ENCODE measurements around the gene SLC25A5.
"Not testable (repeated sequence)": the region's sequence is repeated elsewhere in the genome, so short reads cannot be mapped to it uniquely, and the experiment has no call there.

The SLC25A5 gene

DNA sequence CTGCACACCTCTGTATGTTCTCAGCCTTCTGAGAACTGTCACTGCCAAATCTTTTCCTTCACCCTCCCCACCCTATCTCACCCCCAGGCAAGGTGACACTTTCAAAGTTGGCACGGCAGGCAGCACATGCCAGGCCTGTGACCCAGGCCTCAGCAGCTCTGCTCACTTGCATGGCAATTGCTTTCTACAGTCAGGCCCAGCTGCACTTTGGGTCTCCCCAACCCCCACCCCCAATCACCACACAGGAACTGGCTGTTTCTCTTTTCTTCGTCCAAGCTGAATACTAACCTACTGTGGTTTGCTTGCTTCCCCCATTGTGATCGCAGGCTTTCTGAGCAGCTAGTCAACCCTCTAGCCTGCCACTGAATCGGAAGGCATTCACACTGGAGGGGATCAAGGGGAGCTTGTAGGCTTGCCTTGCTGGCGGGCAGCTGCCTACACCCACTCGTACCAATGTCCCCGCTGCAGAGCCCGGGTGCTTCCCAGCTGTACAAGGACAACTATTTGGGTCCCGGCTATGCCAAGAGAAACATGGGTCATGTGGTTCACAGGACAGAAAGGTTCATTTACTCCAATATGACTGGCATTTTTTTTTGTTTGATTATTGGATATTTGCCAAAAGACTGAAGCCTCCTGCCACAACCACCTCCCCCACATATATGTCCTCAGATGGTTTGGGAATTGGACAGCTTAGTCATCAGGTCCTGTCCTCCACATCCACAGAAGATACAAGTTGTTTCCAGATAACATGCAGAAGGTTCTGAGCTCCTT lies 41.0 kb upstream of the SLC25A5 start:
- TF ChIP-seq, protein P1, sequence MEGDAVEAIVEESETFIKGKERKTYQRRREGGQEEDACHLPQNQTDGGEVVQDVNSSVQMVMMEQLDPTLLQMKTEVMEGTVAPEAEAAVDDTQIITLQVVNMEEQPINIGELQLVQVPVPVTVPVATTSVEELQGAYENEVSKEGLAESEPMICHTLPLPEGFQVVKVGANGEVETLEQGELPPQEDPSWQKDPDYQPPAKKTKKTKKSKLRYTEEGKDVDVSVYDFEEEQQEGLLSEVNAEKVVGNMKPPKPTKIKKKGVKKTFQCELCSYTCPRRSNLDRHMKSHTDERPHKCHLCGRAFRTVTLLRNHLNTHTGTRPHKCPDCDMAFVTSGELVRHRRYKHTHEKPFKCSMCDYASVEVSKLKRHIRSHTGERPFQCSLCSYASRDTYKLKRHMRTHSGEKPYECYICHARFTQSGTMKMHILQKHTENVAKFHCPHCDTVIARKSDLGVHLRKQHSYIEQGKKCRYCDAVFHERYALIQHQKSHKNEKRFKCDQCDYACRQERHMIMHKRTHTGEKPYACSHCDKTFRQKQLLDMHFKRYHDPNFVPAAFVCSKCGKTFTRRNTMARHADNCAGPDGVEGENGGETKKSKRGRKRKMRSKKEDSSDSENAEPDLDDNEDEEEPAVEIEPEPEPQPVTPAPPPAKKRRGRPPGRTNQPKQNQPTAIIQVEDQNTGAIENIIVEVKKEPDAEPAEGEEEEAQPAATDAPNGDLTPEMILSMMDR (IDR thresholded peaks at IDR 0.05; ENCODE audit: low read depth, low read length, missing control alignments): no peak
- no peak overlapping the region for H3K4me3 ChIP-seq (ENCODE audit: low read depth, low read length)
- peak; percentile 21 for DNase-seq (ENCODE audit: low read depth)

DNA sequence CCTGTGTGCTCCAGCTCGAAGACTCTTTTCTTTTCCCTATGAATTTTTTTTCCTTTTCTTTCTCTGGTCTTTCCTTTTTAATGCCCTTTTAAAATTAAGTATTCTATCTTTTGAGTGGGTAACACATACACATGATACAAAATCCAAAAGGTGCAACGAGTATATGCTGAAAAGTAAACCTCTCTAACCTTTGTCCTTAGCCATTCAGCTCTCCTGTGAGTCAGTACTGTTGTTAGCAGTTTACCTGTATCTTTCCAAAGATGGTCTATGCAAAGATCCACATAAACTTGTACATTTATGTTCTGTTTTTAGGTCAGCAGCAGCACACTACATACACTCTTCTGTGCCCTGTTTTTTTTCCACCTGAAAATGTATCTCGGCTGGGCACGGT lies 40.5 kb upstream of the SLC25A5 start:
- TF ChIP-seq, protein P1 (IDR thresholded peaks at IDR 0.05; ENCODE audit: low read depth, low read length, missing control alignments): no peak
- no peak overlapping the region for H3K4me3 ChIP-seq (ENCODE audit: low read depth, low read length)
- no peak for DNase-seq (ENCODE audit: low read depth)

DNA sequence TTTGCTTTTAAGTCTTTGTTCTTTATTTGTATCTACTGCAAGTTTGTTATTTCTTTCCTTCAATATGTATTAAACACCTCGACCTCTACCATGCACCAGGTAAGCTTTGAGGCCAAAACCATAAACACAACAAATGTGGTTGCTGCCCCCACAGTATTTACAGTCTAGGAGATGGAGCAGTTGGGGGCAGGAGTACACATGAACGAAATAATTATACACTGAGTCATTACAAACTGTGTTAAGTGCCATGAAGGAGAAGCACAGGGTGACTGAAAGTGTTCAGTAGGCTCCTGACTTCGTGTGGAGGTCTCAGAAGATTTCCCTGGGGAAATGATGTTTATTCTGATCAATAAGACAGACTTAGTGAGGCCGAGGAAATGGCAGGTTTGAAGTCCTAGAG lies 38.8 kb upstream of the SLC25A5 start:
- TF ChIP-seq, protein P1 (IDR thresholded peaks at IDR 0.05; ENCODE audit: low read depth, low read length, missing control alignments): no peak
- DNase-seq (ENCODE audit: low read depth): no peak
- no peak overlapping the region for H3K4me3 ChIP-seq (ENCODE audit: low read depth, low read length)

DNA sequence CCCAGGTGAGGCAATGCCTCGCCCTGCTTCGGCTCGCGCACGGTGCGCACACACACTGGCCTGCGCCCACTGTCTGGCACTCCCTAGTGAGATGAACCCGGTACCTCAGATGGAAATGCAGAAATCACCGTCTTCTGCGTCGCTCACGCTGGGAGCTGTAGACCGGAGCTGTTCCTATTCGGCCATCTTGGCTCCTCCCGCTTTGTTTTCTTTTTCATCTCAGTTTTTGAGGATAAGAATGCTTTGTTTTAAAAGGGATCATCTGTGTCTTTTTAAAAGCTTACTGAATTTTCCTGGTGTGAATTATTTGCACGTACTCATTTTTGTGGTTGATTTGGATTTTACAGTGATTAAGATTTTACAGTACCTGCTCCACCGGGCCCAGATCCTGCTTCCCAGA lies 26.9 kb upstream of the SLC25A5 start:
- not testable (repeated sequence) for DNase-seq (ENCODE audit: low read depth); H3K4me3 ChIP-seq (ENCODE audit: low read depth, low read length)

DNA sequence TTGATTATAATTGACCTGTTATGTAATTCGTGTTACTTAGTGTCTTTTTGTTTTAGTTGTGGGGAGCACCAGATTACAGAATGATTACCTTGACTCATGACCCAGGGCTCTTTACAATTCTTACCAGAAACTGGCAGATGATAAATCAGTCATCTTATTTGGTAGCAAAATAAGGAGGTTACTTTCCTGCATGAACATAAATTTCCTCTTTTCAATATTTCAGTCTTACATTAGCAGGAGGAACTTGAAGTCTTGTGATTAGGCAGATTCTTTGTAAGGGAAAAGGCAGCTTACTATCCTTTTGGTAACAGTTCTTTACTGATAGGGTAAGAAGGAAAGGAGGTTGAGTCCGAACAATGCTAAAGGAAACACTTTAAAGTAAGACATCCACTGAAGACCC lies 26.0 kb upstream of the SLC25A5 start:
- H3K4me3 ChIP-seq (ENCODE audit: low read depth, low read length): no peak overlapping the region
- no peak for DNase-seq (ENCODE audit: low read depth)
- TF ChIP-seq, protein P1 (IDR thresholded peaks at IDR 0.05; ENCODE audit: low read depth, low read length, missing control alignments): no peak

DNA sequence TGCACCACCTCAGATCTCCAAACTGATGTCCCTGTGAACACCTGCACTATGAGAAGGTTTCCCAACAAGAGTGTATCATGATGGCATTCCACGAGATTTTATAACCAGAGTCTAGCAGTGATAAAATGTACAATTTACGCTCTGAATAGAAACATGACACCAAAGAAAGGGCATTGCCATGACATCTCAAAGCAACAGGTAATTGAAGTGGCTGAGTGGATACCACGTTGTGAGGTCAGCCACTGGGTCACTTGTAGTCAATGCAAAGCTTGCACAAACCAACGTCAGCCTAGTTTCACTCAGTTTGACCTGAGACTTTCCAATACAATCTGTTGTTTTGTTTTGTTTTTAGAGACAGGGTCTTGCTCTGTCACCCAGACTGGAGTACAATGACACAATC lies 15.0 kb upstream of the SLC25A5 start:
- TF ChIP-seq, protein P1 (IDR thresholded peaks at IDR 0.05; ENCODE audit: low read depth, low read length, missing control alignments): no peak
- H3K4me3 ChIP-seq (ENCODE audit: low read depth, low read length): no peak overlapping the region
- no peak for DNase-seq (ENCODE audit: low read depth)

DNA sequence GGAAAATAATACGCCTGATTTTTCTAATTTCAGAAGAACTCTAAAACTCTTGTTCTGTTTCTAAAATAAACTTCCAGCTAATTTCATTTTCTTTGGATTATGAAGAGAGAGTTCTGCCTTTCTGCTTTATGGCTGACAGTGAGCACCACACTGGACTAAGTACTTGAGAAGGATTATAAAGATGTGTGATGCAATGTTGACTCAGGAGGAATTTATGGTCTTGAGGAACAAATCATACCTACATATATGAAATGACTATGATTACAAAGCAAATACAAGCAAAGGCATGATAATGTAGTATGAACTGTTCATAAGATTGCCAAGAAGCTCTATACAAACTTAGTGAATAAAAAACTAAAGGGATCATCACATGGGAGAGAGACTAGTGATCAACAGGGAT lies 13.0 kb upstream of the SLC25A5 start:
- TF ChIP-seq, protein P1 (IDR thresholded peaks at IDR 0.05; ENCODE audit: low read depth, low read length, missing control alignments): no peak
- no peak for DNase-seq (ENCODE audit: low read depth)
- no peak overlapping the region for H3K4me3 ChIP-seq (ENCODE audit: low read depth, low read length)

Measured in GM12864 (cell line).